ENCODE measurements around the gene DHPS.
"Not testable (repeated sequence)": the region's sequence is repeated elsewhere in the genome, so short reads cannot be mapped to it uniquely, and the experiment has no call there.

DHPS gene

DNA sequence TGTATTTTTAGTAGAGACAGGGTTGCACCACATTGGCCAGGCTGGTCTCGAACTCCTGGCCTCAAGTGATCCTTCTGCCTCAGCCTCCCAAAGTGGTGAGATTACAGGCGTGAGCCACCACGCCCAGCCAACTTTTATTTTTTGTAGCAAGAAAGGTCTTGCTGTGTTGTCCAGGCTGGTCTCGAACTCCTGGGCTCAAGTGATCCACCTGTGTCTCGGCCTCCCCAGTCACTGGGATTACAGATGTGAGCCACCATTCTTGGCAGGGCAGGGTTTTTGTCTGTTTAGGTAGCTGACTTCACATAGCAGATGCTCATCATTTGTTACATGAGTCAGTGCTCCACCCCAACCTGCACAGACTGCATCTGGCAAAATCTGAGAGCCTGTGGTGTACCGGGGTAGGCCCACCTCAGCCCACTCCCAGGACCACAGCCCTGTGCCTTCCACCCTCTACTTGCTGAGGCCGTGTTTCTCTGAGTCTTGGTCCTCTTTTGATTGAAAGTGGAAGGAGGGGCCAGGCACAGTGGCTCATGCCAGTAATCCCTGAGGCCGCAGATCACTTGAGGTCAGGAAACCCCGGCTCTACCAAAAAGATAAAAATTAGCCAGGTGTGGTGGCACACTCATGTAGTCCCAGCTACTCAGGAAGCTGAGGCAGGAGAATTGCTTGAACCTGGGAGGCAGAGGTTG lies 46.2 kb upstream of the DHPS start:
- H3K27me3 ChIP-seq (ENCODE audit: insufficient read depth, poor library complexity, severe bottlenecking): no peaks in the 10 kb centered on the region
- DNase-seq (ENCODE audit: low read depth in 1 of 2, low spot score in 1 of 2): no peak
- no peak overlapping the region for H3K27ac ChIP-seq (replicated peaks)
- TF ChIP-seq, protein P1, sequence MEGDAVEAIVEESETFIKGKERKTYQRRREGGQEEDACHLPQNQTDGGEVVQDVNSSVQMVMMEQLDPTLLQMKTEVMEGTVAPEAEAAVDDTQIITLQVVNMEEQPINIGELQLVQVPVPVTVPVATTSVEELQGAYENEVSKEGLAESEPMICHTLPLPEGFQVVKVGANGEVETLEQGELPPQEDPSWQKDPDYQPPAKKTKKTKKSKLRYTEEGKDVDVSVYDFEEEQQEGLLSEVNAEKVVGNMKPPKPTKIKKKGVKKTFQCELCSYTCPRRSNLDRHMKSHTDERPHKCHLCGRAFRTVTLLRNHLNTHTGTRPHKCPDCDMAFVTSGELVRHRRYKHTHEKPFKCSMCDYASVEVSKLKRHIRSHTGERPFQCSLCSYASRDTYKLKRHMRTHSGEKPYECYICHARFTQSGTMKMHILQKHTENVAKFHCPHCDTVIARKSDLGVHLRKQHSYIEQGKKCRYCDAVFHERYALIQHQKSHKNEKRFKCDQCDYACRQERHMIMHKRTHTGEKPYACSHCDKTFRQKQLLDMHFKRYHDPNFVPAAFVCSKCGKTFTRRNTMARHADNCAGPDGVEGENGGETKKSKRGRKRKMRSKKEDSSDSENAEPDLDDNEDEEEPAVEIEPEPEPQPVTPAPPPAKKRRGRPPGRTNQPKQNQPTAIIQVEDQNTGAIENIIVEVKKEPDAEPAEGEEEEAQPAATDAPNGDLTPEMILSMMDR (IDR thresholded peaks at IDR 0.05; ENCODE audit: insufficient read depth, low read length): no peak
- no peak for TF ChIP-seq SPI1 (IDR thresholded peaks at IDR 0.05; ENCODE audit: borderline replicate concordance, low read depth)
- TF ChIP-seq POLR2AphosphoS5 (IDR thresholded peaks at IDR 0.05; ENCODE audit: low read depth): 0 out of 2 replicates have a peak, but pooled peaks have one; percentile 12
- no peak overlapping the region for H3K4me3 ChIP-seq (replicated peaks; ENCODE audit: insufficient read depth, low read length)

DNA sequence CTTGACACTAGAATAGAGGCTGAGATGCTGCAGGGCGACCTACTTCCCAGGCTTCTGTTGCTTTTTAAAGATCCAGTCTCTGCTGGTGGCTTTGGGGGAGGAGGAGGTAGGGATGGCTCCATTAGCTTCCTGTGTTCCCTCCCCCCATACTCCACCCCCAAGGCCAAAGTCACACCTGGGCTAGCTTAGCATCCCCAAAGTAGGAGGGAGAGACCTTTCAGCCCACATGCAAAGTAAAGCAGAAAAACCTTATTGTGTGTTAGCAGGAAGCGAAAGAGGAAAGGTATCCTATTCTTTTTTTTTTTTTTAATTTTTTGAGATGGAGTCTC lies 45.3 kb upstream of the DHPS start:
- Histone ChIP-seq H3K27ac (replicated peaks) (no peak overlapping the region), H3K27me3 (ENCODE audit: insufficient read depth, poor library complexity, severe bottlenecking) (no peaks in the 10 kb centered on the region), H3K4me3 (replicated peaks; ENCODE audit: insufficient read depth, low read length) (no peak overlapping the region)
- TF ChIP-seq, protein P1 (IDR thresholded peaks at IDR 0.05; ENCODE audit: insufficient read depth, low read length): no peak
- TF ChIP-seq, protein P2, sequence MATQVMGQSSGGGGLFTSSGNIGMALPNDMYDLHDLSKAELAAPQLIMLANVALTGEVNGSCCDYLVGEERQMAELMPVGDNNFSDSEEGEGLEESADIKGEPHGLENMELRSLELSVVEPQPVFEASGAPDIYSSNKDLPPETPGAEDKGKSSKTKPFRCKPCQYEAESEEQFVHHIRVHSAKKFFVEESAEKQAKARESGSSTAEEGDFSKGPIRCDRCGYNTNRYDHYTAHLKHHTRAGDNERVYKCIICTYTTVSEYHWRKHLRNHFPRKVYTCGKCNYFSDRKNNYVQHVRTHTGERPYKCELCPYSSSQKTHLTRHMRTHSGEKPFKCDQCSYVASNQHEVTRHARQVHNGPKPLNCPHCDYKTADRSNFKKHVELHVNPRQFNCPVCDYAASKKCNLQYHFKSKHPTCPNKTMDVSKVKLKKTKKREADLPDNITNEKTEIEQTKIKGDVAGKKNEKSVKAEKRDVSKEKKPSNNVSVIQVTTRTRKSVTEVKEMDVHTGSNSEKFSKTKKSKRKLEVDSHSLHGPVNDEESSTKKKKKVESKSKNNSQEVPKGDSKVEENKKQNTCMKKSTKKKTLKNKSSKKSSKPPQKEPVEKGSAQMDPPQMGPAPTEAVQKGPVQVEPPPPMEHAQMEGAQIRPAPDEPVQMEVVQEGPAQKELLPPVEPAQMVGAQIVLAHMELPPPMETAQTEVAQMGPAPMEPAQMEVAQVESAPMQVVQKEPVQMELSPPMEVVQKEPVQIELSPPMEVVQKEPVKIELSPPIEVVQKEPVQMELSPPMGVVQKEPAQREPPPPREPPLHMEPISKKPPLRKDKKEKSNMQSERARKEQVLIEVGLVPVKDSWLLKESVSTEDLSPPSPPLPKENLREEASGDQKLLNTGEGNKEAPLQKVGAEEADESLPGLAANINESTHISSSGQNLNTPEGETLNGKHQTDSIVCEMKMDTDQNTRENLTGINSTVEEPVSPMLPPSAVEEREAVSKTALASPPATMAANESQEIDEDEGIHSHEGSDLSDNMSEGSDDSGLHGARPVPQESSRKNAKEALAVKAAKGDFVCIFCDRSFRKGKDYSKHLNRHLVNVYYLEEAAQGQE (IDR thresholded peaks at IDR 0.05; ENCODE audit: insufficient replicate concordance, low read depth): no peak
- TF ChIP-seq GABPA (IDR thresholded peaks at IDR 0.05; ENCODE audit: low read depth) (no peak), POLR2AphosphoS5 (IDR thresholded peaks at IDR 0.05; ENCODE audit: low read depth) (no peak), SPI1 (IDR thresholded peaks at IDR 0.05; ENCODE audit: borderline replicate concordance, low read depth) (no peak)
- no peak for DNase-seq (ENCODE audit: low read depth in 1 of 2, low spot score in 1 of 2)

DNA sequence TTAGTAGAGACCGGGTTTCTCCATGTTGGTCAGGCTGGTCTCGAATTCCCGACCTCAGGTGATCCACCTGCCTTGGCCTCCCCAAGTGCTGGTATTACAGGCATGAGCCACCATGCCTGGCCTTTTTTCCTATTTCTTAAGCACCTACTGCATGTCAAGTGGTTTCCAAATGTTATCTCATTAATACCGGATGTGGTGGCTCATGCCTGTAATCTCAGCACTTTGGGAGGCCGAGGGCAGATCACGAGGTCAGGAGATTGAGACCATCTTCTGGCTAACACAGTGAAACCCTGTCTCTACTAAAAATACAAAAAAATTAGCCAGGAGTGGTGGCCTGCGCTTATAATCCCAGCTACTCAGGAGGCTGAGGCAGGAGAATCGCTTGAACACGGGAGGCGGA lies 43.9 kb upstream of the DHPS start:
- not testable (repeated sequence) for H3K27ac ChIP-seq (replicated peaks); DNase-seq (ENCODE audit: low read depth in 1 of 2, low spot score in 1 of 2); H3K4me3 ChIP-seq (replicated peaks; ENCODE audit: insufficient read depth, low read length); H3K27me3 ChIP-seq (ENCODE audit: insufficient read depth, poor library complexity, severe bottlenecking)

DNA sequence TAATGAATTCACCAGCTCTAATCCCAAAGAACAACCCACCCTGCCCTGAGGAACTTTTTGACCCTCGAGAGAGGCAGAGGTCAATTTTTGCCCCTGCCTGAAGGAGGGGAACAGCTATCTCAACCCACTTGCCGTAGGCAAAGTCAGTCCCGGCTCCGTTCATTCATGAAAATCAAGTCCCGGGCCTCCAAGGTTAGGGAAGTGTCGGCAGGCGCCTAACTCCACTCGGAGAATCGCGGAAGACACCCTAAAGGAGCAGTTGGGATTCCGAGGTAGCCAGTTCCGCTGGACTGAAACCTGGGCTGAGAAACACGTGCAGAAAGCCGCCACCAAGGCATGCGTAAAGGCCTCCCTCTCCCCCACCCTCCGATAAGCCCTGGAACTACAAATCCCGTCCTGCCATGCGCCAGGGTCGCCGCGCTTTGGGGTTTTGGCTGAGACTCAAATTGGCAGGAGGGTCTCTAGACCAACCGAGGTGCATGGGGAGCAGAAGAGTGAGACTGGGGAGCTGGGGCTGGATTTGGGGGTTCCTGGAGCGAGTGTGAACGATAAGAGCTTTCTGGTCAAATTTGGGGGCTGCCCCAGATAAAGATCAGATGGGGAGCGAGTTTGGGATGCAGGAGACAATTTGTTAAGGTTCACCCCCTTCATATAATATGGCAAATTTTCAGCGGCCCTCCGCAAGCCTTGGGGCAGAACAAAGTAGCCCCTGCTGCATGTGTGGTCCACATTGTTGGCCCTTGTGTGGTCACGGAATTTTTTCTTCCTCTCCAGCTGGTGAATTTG lies 42.2 kb upstream of the DHPS start, which contains the start of gene TNPO2:
Gene TNPO2 (minus strand): TSS at position 292 of the 786 bp plus-strand sequence. CDS start 2,955 bp downstream, outside the sequence.
- DNase-seq (ENCODE audit: low read depth in 1 of 2, low spot score in 1 of 2): peak; percentile 76 to 86

More for the DNA sequence above, 42.2 kb upstream of the DHPS start, which contains the start of gene TNPO2:
- no peak for TF ChIP-seq SPI1 (IDR thresholded peaks at IDR 0.05; ENCODE audit: borderline replicate concordance, low read depth)
- TF ChIP-seq, protein P2 (IDR thresholded peaks at IDR 0.05; ENCODE audit: insufficient replicate concordance, low read depth): no peak
- TF ChIP-seq, protein P1 (IDR thresholded peaks at IDR 0.05; ENCODE audit: insufficient read depth, low read length): no peak
- TF ChIP-seq GABPA (IDR thresholded peaks at IDR 0.05; ENCODE audit: low read depth): no peak
- TF ChIP-seq POLR2AphosphoS5 (IDR thresholded peaks at IDR 0.05; ENCODE audit: low read depth): peak; percentile 72
- peak within 1 kb of the TSS; percentile 93 for H3K27ac ChIP-seq (replicated peaks)
- peak within 1 kb of the TSS; percentile 88 for H3K4me3 ChIP-seq (replicated peaks; ENCODE audit: insufficient read depth, low read length)
- no peaks in the 10 kb centered on the region for H3K27me3 ChIP-seq (ENCODE audit: insufficient read depth, poor library complexity, severe bottlenecking)
